HEK293 (cell line): ENCODE results near the gene CDR2L.

Experiments
- GLIS1 ChIP-seq: fragments of 450-650 bp; formaldehyde crosslinking; IDR thresholded peaks from 2 replicates; pipeline ENCODE4 v1.5.1; 2016; ENCODE audit warnings: missing biosample characterization, missing genetic modification characterization
- KLF9 ChIP-seq: fragments of 450-650 bp; formaldehyde crosslinking; IDR thresholded peaks from 2 replicates; pipeline ENCODE4 v1.5.1; 2016; ENCODE audit warnings: missing biosample characterization, missing genetic modification characterization, low read depth
- MZF1 ChIP-seq: fragments of 450-650 bp; formaldehyde crosslinking; IDR thresholded peaks from 2 replicates; pipeline ENCODE4 v1.5.1; 2017; ENCODE audit warnings: missing biosample characterization, missing genetic modification characterization, borderline replicate concordance
- ZBTB17 ChIP-seq: fragments of 450-650 bp; formaldehyde crosslinking; IDR thresholded peaks from 2 replicates; pipeline ENCODE4 v1.5.1; 2016; ENCODE audit warnings: missing biosample characterization, missing genetic modification characterization
- ZBTB7A ChIP-seq: fragments of 450-650 bp; formaldehyde crosslinking; IDR thresholded peaks from 2 replicates; pipeline ENCODE4 v1.5.1; 2016; ENCODE audit warnings: low read depth, missing biosample characterization, missing genetic modification characterization
- ZNF140 ChIP-seq: fragments of 450-650 bp; formaldehyde crosslinking; IDR thresholded peaks from 2 replicates; pipeline ENCODE4 v1.5.1; 2016; ENCODE audit warnings: missing biosample characterization, missing genetic modification characterization
- ZNF302 ChIP-seq: fragments of 450-650 bp; formaldehyde crosslinking; IDR thresholded peaks from 2 replicates; pipeline ENCODE4 v1.5.1; 2016; ENCODE audit warnings: missing biosample characterization, missing genetic modification characterization, low read depth
- ZNF501 ChIP-seq: fragments of 450-650 bp; formaldehyde crosslinking; IDR thresholded peaks from 2 replicates; pipeline ENCODE4 v1.5.1; 2016; ENCODE audit warnings: missing biosample characterization, missing genetic modification characterization
- ZNF701 ChIP-seq: fragments of 450-650 bp; formaldehyde crosslinking; IDR thresholded peaks from 2 replicates; pipeline ENCODE4 v1.5.1; 2016; ENCODE audit warnings: missing biosample characterization, missing genetic modification characterization
- ZNF792 ChIP-seq: fragments of 450-650 bp; formaldehyde crosslinking; IDR thresholded peaks from 2 replicates; pipeline ENCODE4 v1.5.1; 2016; ENCODE audit warnings: missing biosample characterization, missing genetic modification characterization
- TF ChIP-seq, protein P1 (sequence below): fragments of 450-650 bp; formaldehyde crosslinking; IDR thresholded peaks from 2 replicates; pipeline ENCODE4 v1.5.1; 2017; ENCODE audit warnings: missing biosample characterization, missing genetic modification characterization
- TF ChIP-seq, protein P2 (sequence below): fragments of 450-650 bp; formaldehyde crosslinking; IDR thresholded peaks from 2 replicates; pipeline ENCODE4 v1.5.1; 2016; ENCODE audit warnings: missing biosample characterization, missing genetic modification characterization
- TF ChIP-seq, protein P3 (sequence below): fragments of 450-650 bp; formaldehyde crosslinking; IDR thresholded peaks from 2 replicates; pipeline ENCODE4 v1.5.1; 2017; ENCODE audit warnings: missing biosample characterization, missing genetic modification characterization
- TF ChIP-seq, protein P4 (sequence below): fragments of 450-650 bp; formaldehyde crosslinking; IDR thresholded peaks from 2 replicates; pipeline ENCODE4 v1.5.1; 2016; ENCODE audit warnings: missing biosample characterization, missing genetic modification characterization
- TF ChIP-seq, protein P5 (sequence below): fragments of 450-650 bp; formaldehyde crosslinking; IDR thresholded peaks from 2 replicates; pipeline ENCODE4 v1.5.1; 2016; ENCODE audit warnings: missing biosample characterization, missing genetic modification characterization
- TF ChIP-seq, protein P6 (sequence below): fragments of 450-650 bp; formaldehyde crosslinking; IDR thresholded peaks from 2 replicates; pipeline ENCODE4 v1.5.1; 2016; ENCODE audit warnings: missing biosample characterization, missing genetic modification characterization
- TF ChIP-seq, protein P7 (sequence below): fragments of 450-650 bp; formaldehyde crosslinking; IDR thresholded peaks from 2 replicates; pipeline ENCODE4 v1.5.1; 2016; ENCODE audit warnings: missing biosample characterization, missing genetic modification characterization

Gene CDR2L

DNA sequence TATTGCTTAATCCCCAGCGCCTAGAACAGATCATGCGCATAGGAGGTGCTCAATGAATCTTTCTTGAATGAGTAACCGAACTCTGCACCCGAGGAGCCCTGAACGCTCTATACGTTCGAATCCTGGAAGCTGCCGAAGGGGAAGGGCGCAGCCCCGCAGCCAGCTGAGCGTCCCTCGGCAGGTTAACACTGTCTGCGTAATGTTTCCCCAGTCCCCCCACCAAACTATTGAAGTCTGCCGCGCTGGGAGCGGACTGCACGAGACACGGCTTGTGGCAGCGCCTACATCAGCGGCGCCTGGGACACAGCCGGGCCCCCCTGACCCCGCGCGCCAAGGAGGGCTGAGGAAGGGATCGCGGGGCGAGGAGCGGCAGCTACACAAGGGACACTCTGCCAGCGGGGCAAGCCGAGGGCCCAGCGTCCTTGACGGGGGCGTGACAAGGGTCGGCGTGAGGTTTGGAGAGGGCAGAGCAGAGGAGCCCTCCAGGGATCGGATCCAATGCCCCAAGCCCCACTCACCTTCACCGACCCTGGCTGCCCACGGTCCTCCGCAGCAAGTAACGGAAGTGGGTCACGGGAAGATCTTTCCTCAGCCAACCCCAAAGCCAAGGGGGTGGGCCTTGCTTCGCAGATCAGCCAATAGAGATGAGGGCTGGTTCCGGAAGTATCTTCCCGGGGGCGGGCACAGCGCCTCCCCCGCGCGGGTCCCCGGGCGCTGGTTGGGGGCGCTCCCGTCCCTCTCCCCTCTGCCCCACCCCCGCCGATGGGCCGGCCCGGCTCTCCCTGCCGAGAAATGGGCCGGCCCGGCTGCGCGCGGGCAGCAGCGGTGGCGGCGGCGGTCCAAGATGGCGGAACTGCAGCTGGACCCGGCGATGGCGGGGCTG, 59.2 kb downstream of the CDR2L start, which contains the start of the genes ATP5PD and KCTD2 (continued):
- TF ChIP-seq ZNF792 (tag by site-specific recombination) (no peak; the same call in 1 of the 2 replicates), KLF9 (tag by site-specific recombination) (peak; percentile 55; the same call in 1 of the 2 replicates), ZBTB7A (tag by site-specific recombination) (peak; percentile 96), GLIS1 (peak; percentile 54), MZF1 (0 out of 2 replicates have a peak, but pooled peaks have one; percentile 32), ZNF140 (tag by site-specific recombination) (no peak), ZNF302 (tag by site-specific recombination) (no peak), ZNF701 (tag by site-specific recombination) (no peak), ZNF501 (tag by site-specific recombination) (peak; percentile 93), ZBTB17 (tag by site-specific recombination) (peak; percentile 94)
- TF ChIP-seq, protein P1, sequence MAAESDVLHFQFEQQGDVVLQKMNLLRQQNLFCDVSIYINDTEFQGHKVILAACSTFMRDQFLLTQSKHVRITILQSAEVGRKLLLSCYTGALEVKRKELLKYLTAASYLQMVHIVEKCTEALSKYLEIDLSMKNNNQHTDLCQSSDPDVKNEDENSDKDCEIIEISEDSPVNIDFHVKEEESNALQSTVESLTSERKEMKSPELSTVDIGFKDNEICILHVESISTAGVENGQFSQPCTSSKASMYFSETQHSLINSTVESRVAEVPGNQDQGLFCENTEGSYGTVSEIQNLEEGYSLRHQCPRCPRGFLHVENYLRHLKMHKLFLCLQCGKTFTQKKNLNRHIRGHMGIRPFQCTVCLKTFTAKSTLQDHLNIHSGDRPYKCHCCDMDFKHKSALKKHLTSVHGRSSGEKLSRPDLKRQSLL (tag by site-specific recombination) = no peak
- TF ChIP-seq, protein P2, sequence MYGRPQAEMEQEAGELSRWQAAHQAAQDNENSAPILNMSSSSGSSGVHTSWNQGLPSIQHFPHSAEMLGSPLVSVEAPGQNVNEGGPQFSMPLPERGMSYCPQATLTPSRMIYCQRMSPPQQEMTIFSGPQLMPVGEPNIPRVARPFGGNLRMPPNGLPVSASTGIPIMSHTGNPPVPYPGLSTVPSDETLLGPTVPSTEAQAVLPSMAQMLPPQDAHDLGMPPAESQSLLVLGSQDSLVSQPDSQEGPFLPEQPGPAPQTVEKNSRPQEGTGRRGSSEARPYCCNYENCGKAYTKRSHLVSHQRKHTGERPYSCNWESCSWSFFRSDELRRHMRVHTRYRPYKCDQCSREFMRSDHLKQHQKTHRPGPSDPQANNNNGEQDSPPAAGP (tag by site-specific recombination) = peak; percentile 52
- TF ChIP-seq, protein P3, sequence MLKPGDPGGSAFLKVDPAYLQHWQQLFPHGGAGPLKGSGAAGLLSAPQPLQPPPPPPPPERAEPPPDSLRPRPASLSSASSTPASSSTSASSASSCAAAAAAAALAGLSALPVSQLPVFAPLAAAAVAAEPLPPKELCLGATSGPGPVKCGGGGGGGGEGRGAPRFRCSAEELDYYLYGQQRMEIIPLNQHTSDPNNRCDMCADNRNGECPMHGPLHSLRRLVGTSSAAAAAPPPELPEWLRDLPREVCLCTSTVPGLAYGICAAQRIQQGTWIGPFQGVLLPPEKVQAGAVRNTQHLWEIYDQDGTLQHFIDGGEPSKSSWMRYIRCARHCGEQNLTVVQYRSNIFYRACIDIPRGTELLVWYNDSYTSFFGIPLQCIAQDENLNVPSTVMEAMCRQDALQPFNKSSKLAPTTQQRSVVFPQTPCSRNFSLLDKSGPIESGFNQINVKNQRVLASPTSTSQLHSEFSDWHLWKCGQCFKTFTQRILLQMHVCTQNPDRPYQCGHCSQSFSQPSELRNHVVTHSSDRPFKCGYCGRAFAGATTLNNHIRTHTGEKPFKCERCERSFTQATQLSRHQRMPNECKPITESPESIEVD = no peak
- TF ChIP-seq, protein P4, sequence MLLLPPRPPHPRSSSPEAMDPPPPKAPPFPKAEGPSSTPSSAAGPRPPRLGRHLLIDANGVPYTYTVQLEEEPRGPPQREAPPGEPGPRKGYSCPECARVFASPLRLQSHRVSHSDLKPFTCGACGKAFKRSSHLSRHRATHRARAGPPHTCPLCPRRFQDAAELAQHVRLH (tag by site-specific recombination) = no peak
- TF ChIP-seq, protein P5, sequence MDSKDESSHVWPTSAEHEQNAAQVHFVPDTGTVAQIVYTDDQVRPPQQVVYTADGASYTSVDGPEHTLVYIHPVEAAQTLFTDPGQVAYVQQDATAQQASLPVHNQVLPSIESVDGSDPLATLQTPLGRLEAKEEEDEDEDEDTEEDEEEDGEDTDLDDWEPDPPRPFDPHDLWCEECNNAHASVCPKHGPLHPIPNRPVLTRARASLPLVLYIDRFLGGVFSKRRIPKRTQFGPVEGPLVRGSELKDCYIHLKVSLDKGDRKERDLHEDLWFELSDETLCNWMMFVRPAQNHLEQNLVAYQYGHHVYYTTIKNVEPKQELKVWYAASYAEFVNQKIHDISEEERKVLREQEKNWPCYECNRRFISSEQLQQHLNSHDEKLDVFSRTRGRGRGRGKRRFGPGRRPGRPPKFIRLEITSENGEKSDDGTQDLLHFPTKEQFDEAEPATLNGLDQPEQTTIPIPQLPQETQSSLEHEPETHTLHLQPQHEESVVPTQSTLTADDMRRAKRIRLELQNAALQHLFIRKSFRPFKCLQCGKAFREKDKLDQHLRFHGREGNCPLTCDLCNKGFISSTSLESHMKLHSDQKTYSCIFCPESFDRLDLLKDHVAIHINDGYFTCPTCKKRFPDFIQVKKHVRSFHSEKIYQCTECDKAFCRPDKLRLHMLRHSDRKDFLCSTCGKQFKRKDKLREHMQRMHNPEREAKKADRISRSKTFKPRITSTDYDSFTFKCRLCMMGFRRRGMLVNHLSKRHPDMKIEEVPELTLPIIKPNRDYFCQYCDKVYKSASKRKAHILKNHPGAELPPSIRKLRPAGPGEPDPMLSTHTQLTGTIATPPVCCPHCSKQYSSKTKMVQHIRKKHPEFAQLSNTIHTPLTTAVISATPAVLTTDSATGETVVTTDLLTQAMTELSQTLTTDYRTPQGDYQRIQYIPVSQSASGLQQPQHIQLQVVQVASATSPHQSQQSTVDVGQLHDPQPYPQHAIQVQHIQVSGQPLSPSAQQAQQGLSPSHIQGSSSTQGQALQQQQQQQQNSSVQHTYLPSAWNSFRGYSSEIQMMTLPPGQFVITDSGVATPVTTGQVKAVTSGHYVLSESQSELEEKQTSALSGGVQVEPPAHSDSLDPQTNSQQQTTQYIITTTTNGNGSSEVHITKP (tag by site-specific recombination) = peak; percentile 94
- TF ChIP-seq, protein P6, sequence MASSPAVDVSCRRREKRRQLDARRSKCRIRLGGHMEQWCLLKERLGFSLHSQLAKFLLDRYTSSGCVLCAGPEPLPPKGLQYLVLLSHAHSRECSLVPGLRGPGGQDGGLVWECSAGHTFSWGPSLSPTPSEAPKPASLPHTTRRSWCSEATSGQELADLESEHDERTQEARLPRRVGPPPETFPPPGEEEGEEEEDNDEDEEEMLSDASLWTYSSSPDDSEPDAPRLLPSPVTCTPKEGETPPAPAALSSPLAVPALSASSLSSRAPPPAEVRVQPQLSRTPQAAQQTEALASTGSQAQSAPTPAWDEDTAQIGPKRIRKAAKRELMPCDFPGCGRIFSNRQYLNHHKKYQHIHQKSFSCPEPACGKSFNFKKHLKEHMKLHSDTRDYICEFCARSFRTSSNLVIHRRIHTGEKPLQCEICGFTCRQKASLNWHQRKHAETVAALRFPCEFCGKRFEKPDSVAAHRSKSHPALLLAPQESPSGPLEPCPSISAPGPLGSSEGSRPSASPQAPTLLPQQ (tag by site-specific recombination) = 0 out of 2 replicates have a peak, but pooled peaks have one; percentile 51
- TF ChIP-seq, protein P7, sequence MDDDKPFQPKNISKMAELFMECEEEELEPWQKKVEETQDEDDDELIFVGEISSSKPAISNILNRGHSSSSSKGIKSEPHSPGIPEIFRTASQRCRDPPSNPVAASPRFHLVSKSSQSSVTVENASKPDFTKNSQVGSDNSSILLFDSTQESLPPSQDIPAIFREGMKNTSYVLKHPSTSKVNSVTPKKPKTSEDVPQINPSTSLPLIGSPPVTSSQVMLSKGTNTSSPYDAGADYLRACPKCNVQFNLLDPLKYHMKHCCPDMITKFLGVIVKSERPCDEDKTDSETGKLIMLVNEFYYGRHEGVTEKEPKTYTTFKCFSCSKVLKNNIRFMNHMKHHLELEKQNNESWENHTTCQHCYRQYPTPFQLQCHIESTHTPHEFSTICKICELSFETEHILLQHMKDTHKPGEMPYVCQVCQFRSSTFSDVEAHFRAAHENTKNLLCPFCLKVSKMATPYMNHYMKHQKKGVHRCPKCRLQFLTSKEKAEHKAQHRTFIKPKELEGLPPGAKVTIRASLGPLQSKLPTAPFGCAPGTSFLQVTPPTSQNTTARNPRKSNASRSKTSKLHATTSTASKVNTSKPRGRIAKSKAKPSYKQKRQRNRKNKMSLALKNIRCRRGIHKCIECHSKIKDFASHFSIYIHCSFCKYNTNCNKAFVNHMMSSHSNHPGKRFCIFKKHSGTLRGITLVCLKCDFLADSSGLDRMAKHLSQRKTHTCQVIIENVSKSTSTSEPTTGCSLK = no peak
- TF ChIP-seq, all 188 proteins: peak for 56
